ENCODE results near the gene SNX27. TPM values are rescaled to one million over a fixed set of nuclear protein-coding genes. Genes with fewer than 3 reads are reported as not detected.

The SNX27 gene
- total RNA-seq, 6 experiments from 2014 or later, result 14.9 to 21.4 (median 16.9) TPM

DNA sequence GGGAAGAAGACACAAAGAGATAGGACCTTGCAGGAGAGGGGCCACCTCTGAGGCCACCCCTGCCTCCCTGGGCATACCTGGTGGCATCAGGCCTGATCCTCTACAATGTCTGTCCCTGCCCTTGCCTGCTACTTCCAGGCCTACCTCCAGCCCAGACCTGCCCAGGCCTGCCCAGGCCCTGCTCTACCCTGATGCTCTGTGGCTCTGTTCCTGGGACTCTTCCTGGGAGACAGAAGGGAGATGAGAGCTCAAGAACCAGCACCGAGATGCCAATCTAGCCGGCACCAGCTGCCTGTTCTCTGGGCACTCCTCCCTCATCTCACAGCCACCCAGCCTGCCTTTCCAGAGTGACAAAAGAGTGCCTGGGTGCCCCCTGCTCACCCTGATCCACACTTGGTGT, 102.0 kb downstream of the SNX27 start:
- Histone ChIP-seq H3K9me3 (no peaks in the 10 kb centered on the region), H3K36me3 (no peaks in the 10 kb centered on the region), H3K4me3 (no peak overlapping the region), H3K27me3 (no peaks in the 10 kb centered on the region), H3K27ac (no peak overlapping the region), H3K4me1 (no peaks in the 10 kb centered on the region)
- no peak for DNase-seq
- TF ChIP-seq, protein P1, sequence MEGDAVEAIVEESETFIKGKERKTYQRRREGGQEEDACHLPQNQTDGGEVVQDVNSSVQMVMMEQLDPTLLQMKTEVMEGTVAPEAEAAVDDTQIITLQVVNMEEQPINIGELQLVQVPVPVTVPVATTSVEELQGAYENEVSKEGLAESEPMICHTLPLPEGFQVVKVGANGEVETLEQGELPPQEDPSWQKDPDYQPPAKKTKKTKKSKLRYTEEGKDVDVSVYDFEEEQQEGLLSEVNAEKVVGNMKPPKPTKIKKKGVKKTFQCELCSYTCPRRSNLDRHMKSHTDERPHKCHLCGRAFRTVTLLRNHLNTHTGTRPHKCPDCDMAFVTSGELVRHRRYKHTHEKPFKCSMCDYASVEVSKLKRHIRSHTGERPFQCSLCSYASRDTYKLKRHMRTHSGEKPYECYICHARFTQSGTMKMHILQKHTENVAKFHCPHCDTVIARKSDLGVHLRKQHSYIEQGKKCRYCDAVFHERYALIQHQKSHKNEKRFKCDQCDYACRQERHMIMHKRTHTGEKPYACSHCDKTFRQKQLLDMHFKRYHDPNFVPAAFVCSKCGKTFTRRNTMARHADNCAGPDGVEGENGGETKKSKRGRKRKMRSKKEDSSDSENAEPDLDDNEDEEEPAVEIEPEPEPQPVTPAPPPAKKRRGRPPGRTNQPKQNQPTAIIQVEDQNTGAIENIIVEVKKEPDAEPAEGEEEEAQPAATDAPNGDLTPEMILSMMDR (IDR thresholded peaks at IDR 0.05), result no peak
- intact Hi-C loops (cut with DNase I), result no loop called here
- no peak for ATAC-seq
- WGBS (ENCODE audit: insufficient coverage, low coverage, low lambda C conversion rate, missing lambda C conversion rate), result no CpG with 5 or more reads among the region's 2 CpGs

DNA sequence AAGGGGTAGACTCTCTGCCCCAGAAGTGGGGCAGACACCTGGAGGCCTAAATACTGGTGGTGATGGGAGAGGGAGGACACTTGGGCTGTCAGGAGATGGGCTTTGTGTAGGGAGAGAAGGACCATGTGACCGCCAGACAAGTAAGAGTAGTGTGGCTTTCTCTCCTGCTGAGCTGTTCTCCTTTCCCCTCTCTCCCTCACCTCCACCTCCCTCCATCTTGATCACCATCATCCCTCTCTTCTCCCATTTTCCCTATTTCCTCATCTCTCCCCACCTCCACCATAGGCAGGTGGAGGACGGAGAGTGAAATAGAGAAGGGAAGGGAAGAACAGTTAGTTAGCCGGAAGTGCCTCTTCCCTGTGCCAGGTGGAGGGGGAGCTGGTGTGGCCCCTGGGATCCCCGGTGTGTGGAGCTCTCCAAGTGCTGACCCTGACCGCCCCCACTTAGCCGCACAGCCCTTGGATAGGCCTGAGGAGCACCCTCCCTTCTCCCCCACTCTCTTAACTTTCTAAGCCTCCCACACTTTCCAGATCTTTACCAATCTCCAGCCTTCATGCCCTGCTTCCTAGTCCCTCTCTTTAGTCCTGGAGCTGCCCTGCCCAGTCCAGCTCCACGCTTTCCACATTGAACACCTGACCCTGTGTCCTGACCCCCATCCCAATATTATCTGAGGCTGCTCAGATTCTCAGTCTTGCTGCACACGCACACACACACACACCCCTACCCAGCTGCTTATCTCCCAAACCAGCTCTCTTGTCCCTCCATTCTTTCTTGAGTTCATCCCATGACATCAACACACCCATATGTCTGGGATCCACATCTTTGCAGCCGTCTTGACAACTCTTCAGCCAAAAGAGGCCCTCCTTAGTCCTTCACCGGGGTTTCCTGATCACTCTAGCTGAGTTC, 103.2 kb downstream of the SNX27 start:
- Histone ChIP-seq H3K9me3 (no peaks in the 10 kb centered on the region), H3K4me3 (no peak overlapping the region), H3K4me1 (no peaks in the 10 kb centered on the region), H3K36me3 (no peaks in the 10 kb centered on the region), H3K27me3 (no peaks in the 10 kb centered on the region), H3K27ac (no peak overlapping the region)
- ATAC-seq (no peak), DNase-seq (no peak)
- intact Hi-C loops (cut with DNase I), result no loop called here
- WGBS (ENCODE audit: insufficient coverage, low coverage, low lambda C conversion rate, missing lambda C conversion rate), result 70% methylated on average over 10 of the region's 10 CpGs
- no peak for TF ChIP-seq POLR2A (IDR thresholded peaks at IDR 0.05)
- TF ChIP-seq, protein P1 (IDR thresholded peaks at IDR 0.05), result no peak

DNA sequence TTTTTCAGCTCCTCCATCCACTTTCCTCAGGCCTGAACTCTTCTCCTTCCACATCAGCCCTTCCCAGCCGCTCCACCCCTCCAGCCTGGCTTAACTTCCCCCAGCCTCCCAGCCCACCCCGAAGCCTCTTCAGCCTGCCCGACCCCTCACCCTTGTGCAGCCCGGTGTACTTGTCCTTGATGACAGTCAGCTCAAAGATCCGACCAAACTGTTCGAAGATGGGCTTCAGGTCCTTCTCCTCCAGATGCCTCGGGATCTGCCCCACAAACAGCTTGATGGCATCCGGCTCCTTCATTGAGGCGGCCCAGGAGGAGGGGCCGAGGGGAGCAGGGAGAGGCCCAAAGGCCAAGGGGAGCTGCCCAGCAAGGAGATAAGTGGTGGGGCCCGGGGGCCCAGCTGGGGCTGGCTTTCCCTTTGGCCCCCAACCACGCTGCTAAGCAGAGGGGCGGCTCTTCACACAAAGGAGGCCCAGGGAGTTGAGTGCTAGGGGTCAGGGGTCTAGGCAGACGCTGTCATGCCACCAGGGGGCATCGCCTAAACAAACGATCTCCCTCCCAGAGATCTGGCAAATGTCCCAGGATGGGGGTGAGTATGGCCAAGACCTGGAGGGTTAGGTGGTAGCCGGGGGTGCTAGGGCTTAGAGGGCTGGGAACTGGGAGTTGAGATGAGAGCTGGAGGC, 104.0 kb downstream of the SNX27 start:
- WGBS (ENCODE audit: insufficient coverage, low coverage, low lambda C conversion rate, missing lambda C conversion rate), result 57% methylated on average over 10 of the region's 17 CpGs
- TF ChIP-seq, protein P1 (IDR thresholded peaks at IDR 0.05), result no peak
- no peak for TF ChIP-seq POLR2A (IDR thresholded peaks at IDR 0.05)
- DNase-seq, result no peak

DNA sequence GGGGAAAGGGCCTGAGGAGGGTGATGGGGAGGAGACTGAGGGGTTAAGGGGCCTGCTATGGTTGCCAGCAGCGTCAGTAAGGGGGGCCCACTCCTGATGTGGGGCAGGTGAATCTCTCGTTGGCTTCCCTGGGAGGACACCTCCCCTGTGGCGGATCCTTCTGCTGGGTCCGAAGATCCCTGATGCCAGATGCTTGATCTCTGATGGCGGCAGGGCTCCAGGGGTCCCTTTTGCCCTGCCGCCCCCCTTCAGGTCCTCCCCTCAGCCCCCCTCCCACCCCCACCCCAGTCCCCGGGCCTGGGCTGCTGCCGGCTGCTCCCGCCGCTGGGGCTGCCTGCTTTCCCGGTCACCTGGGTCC, 104.5 kb downstream of the SNX27 start:
- Histone ChIP-seq H3K4me1 (peaks cover 0 to 4% (median 0%) of the 10 kb centered on the region in 4 donors), H3K4me3 (no peak overlapping the region), H3K9me3 (no peaks in the 10 kb centered on the region), H3K27me3 (no peaks in the 10 kb centered on the region), H3K27ac (no peak overlapping the region), H3K36me3 (no peaks in the 10 kb centered on the region)
- TF ChIP-seq, protein P1 (IDR thresholded peaks at IDR 0.05), result no peak
- TF ChIP-seq POLR2A (IDR thresholded peaks at IDR 0.05), result no peak
- ATAC-seq (no peak), DNase-seq (no peak)
- WGBS (ENCODE audit: insufficient coverage, low coverage, low lambda C conversion rate, missing lambda C conversion rate), result 36% methylated on average over 2 of the region's 11 CpGs
- intact Hi-C loops (cut with DNase I), result no loop called here

More for the DNA sequence above, 104.0 kb downstream of the SNX27 start:
- ATAC-seq, result no peak
- H3K4me3 ChIP-seq, result no peak overlapping the region
- no peak overlapping the region for H3K27ac ChIP-seq
- intact Hi-C loops (cut with DNase I), result no loop called here
- H3K9me3 ChIP-seq, result no peaks in the 10 kb centered on the region
- H3K4me1 ChIP-seq, result no peaks in the 10 kb centered on the region
- no peaks in the 10 kb centered on the region for H3K36me3 ChIP-seq
- H3K27me3 ChIP-seq, result no peaks in the 10 kb centered on the region

Measured in right lobe of liver (tissue), 6 donors.